IMR-90 (cell line): ENCODE measurements around the gene CXADR.
A peak's percentile ranks its signal among the peaks of the same experiment; 100 is the strongest.

Experiments used
- CTCF ChIP-seq: conservative IDR thresholded peaks from 2 replicates; pipeline ENCODE4 v1.5.1; 2012; ENCODE audit warnings: mild to moderate bottlenecking, low read depth, low read length, improper control_type of control experiment
- POLR2A ChIP-seq: IDR thresholded peaks from 2 replicates; pipeline ENCODE4 v1.6.1; 2012; ENCODE audit warnings: mild to moderate bottlenecking, low read depth, low read length
- RAD21 ChIP-seq: IDR thresholded peaks from 2 replicates; pipeline ENCODE4 v1.6.1; 2012; ENCODE audit warnings: low read length, improper control_type of control experiment
- SMC3 ChIP-seq: fragments of 150-350 bp; IDR thresholded peaks from 2 replicates; pipeline ENCODE4 v1.6.1; 2016; ENCODE audit warnings: low read depth, mild to moderate bottlenecking, antibody characterized with exemption, low read length, moderate library complexity

GRCh38 chr21:17512253-17513213 is at the start of gene CXADR:
- peak; percentile 28; the same call in 1 of the 2 replicates for TF ChIP-seq CTCF
- no peak for TF ChIP-seq POLR2A
- TF ChIP-seq RAD21 = no peak
- TF ChIP-seq SMC3 = no peak
